Measurements from ENCODE around the gene B3GALT4. TPM values are rescaled to one million over a fixed set of nuclear protein-coding genes. Genes with fewer than 3 reads are reported as not detected.

The B3GALT4 gene
- total and polyA plus RNA-seq, 12 donors: 2.6 to 23.7 (median 13.7) TPM

GRCh38 chr6:33271117-33271467 is 5.8 kb upstream of the B3GALT4 start:
- Histone ChIP-seq H3K27ac (peak overlapping the region; percentile 75 to 98 (median 92)), H3K4me1 (replicated peaks in 1 of 2) (peaks cover 18 to 51% of the 10 kb centered on the region in 2 donors), H3K4me3 (peak overlapping the region; percentile 52 to 94 (median 85)), H3K27me3 (no peaks in the 10 kb centered on the region), H3K36me3 (replicated peaks in 1 of 2) (peaks cover 0 to 62% of the 10 kb centered on the region in 2 donors), H3K9me3 (replicated peaks in 1 of 3) (no peaks in the 10 kb centered on the region)
- DNase-seq: no peak
- peak in 1 of 6 experiments; percentile 9 for TF ChIP-seq CTCF (IDR thresholded peaks at IDR 0.05)
- no peak for TF ChIP-seq POLR2A (IDR thresholded peaks at IDR 0.05)
- 2 to 6% (median 2%) methylated on average over 7 of the region's 7 CpGs for WGBS, 4 donors
- intact Hi-C loops (cut with DNase I): no loop called here

GRCh38 chr6:33271468-33272274 is 5.3 kb upstream of the B3GALT4 start, which contains the start of the genes RPS18 and VPS52:
TSS of gene RPS18 (plus strand) at chr6:33272075. CDS start at chr6:33272120, 45 bp downstream.
TSS of gene VPS52 (minus strand) at chr6:33271876. CDS start at chr6:33271675, 201 bp downstream.
- no peaks in the 10 kb centered on the region for H3K9me3 ChIP-seq (replicated peaks in 1 of 3)
- H3K4me1 ChIP-seq (replicated peaks in 1 of 2): peaks cover 22 to 57% of the 10 kb centered on the region in 2 donors
- 0 to 1% (median 0%) methylated on average over 35 to 48 of the region's 48 CpGs for WGBS, 4 donors
- peak within 1 kb of the TSS; percentile 75 to 98 (median 92) for H3K27ac ChIP-seq
- TF ChIP-seq POLR2A (IDR thresholded peaks at IDR 0.05): peak; percentile 83 to 95
- no peak for TF ChIP-seq CTCF (IDR thresholded peaks at IDR 0.05)
- H3K27me3 ChIP-seq: no peaks in the 10 kb centered on the region
- intact Hi-C loops (cut with DNase I): no loop called here
- DNase-seq: peak; percentile 93 to 99 (median 97)
- peaks cover 0 to 61% of the 10 kb centered on the region in 2 donors for H3K36me3 ChIP-seq (replicated peaks in 1 of 2)
- peak within 1 kb of the TSS; percentile 59 to 94 (median 85) for H3K4me3 ChIP-seq

- H3K4me1 ChIP-seq (replicated peaks in 1 of 2): peaks cover 22 to 61% of the 10 kb centered on the region in 2 donors
- TF ChIP-seq POLR2A (IDR thresholded peaks at IDR 0.05): no peak
- TF ChIP-seq CTCF (IDR thresholded peaks at IDR 0.05): no peak
- peak overlapping the region; percentile 15 to 94 (median 74) for H3K4me3 ChIP-seq
- no peaks in the 10 kb centered on the region for H3K27me3 ChIP-seq
- intact Hi-C loops (cut with DNase I): no loop called here
- peak in 1 of 7 donors; percentile 24 for DNase-seq
- peaks cover 0 to 53% of the 10 kb centered on the region in 2 donors for H3K36me3 ChIP-seq (replicated peaks in 1 of 2)
- peak overlapping the region in 4 of 5 donors; percentile 90 to 98 (median 93) for H3K27ac ChIP-seq
- H3K9me3 ChIP-seq (replicated peaks in 1 of 3): no peaks in the 10 kb centered on the region
- 9 to 18% (median 14%) methylated on average over 14 to 22 of the region's 22 CpGs for WGBS, 4 donors
Observed at GRCh38 chr6:33272275-33273128, 4.4 kb upstream of the B3GALT4 start.

All from adrenal gland (tissue), 12 donors.